ENCODE data around the gene PTK6. TPM values are rescaled to one million over a fixed set of nuclear protein-coding genes. Genes with fewer than 3 reads are reported as not detected.

PTK6 gene
- total RNA-seq, 2 experiments from 2014 or later = 0.21 to 0.53 TPM

Other genes starting within 250 kb of the PTK6 start
- not detected for gene COL20A1, start 244.2 kb downstream of the PTK6 start, total RNA-seq
- not detected for gene CHRNA4, start 176.0 kb downstream of the PTK6 start, total RNA-seq
- gene KCNQ2, start 64.7 kb downstream of the PTK6 start, total RNA-seq = under 1 TPM in 1 of 2 experiments, not detected in 1; 0.05 TPM
- under 1 TPM in 1 of 2 experiments, not detected in 1; 0.84 TPM for gene EEF1A2, start 38.3 kb downstream of the PTK6 start, total RNA-seq
- 100 to 1,000 TPM; 138 to 237 TPM for gene PPDPF, start 16.6 kb downstream of the PTK6 start, total RNA-seq
- not detected for gene SRMS, start 10.4 kb upstream of the PTK6 start, total RNA-seq
- under 1 TPM; 0.14 to 0.35 TPM for gene FNDC11, start 16.8 kb upstream of the PTK6 start, total RNA-seq
- gene HELZ2, start 36.9 kb upstream of the PTK6 start, total RNA-seq = 100 to 1,000 TPM; 139 to 285 TPM
- gene GMEB2, start 89.7 kb upstream of the PTK6 start, total RNA-seq = 10 to 100 TPM; 16.3 to 19.3 TPM
- 10 to 100 TPM in 1 of 2 experiments, 1 to 10 TPM in 1; 8.0 to 15.9 TPM for gene STMN3, start 116.0 kb upstream of the PTK6 start, total RNA-seq
- gene RTEL1, start 120.9 kb upstream of the PTK6 start, total RNA-seq = 10 to 100 TPM; 50.0 to 53.6 TPM
- gene TNFRSF6B, start 159.3 kb upstream of the PTK6 start, total RNA-seq = not detected
- gene ARFRP1, start 170.6 kb upstream of the PTK6 start, total RNA-seq = 10 to 100 TPM; 62.6 to 62.7 TPM
- gene ZGPAT, start 170.7 kb upstream of the PTK6 start, total RNA-seq = 10 to 100 TPM; 38.8 to 54.6 TPM
- 100 to 1,000 TPM in 1 of 2 experiments, 10 to 100 TPM in 1; 49.2 to 138 TPM for gene LIME1, start 199.3 kb upstream of the PTK6 start, total RNA-seq
- gene SLC2A4RG, start 202.4 kb upstream of the PTK6 start, total RNA-seq = 100 to 1,000 TPM in 1 of 2 experiments, 10 to 100 TPM in 1; 69.9 to 111 TPM

Measured in activated CD8-positive, alpha-beta memory T cell treated with anti-CD3 and anti-CD28 coated beads, Interleukin-2, amount 10 ng/mL, durations not matched to agents 7 days and 5 days (primary cell).